Adrenal gland (tissue), 5 donors: ENCODE data around the gene CD72.

Source experiments
- CTCF ChIP-seq, 6 experiments: fragments of 450-650 bp in 4 of 6; fragments of 200-600 bp in 2 of 6; sonication (generic) in 1 of 6; IDR thresholded peaks; 1 replicate in 5 of 6; 2 replicates in 1 of 6; pipeline versions ENCODE4 v1.5.1 to v1.8.0; 2016 to 2021; ENCODE audit warnings: antibody characterized with exemption in 6 of 6, mild to moderate bottlenecking in 2 of 6, moderate library complexity in 1 of 6
- POLR2A ChIP-seq, 2 donors: fragments of 450-650 bp; IDR thresholded peaks; one replicate each; pipeline ENCODE4 v1.6.1; 2017; ENCODE audit warnings: antibody characterized with exemption in 2 of 2, mild to moderate bottlenecking in 2 of 2, moderate library complexity in 1 of 2
- donor health status: DM: no; HTN: no; CAD: no.

DNA sequence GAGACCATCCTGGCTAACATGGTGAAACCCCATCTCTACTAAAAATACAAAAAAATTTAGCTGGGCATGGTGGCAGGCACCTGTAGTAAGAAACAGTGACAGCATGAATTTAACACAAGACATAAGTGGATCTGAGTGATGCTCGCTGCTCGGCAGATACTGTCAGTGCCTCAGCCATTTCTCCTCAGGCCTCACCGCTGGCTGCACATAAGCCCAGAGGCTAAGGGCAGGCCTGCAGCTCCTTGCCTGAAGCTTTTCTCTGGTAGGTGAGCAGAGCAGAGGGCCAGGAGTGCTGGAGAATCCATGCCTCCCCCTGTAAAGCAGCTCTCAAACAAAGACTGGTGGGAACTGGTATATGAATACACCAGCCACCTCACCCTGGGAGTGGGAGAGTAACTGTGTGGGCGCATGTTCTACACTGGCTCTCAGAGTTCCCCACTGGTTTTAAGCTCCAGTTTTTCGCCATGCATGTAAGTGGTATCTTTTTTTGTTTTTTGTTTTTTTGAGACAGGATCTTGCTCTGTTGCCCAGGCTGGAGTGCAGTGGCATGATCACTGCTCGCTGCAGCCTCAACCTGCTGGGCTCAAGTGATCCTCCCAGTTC lies 10.3 kb upstream of the CD72 start:
- TF ChIP-seq CTCF (IDR thresholded peaks at IDR 0.05) = no peak
- TF ChIP-seq POLR2A (IDR thresholded peaks at IDR 0.05) = no peak
